Activated CD8-positive, alpha-beta memory T cell treated with anti-CD3 and anti-CD28 coated beads, Interleukin-2, amount 50 U/mL, for 1 hour (primary cell): ENCODE results near the gene ANO6.
"Not testable (repeated sequence)": the region's sequence is repeated elsewhere in the genome, so short reads cannot be mapped to it uniquely, and the experiment has no call there.

Source experiments
- DNase-seq: peaks from one replicate; pipeline ENCODE4 v3.0.0-alpha.2; 2020; ENCODE audit errors: extremely low read depth

The ANO6 gene, protein sequence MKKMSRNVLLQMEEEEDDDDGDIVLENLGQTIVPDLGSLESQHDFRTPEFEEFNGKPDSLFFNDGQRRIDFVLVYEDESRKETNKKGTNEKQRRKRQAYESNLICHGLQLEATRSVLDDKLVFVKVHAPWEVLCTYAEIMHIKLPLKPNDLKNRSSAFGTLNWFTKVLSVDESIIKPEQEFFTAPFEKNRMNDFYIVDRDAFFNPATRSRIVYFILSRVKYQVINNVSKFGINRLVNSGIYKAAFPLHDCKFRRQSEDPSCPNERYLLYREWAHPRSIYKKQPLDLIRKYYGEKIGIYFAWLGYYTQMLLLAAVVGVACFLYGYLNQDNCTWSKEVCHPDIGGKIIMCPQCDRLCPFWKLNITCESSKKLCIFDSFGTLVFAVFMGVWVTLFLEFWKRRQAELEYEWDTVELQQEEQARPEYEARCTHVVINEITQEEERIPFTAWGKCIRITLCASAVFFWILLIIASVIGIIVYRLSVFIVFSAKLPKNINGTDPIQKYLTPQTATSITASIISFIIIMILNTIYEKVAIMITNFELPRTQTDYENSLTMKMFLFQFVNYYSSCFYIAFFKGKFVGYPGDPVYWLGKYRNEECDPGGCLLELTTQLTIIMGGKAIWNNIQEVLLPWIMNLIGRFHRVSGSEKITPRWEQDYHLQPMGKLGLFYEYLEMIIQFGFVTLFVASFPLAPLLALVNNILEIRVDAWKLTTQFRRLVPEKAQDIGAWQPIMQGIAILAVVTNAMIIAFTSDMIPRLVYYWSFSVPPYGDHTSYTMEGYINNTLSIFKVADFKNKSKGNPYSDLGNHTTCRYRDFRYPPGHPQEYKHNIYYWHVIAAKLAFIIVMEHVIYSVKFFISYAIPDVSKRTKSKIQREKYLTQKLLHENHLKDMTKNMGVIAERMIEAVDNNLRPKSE

DNA sequence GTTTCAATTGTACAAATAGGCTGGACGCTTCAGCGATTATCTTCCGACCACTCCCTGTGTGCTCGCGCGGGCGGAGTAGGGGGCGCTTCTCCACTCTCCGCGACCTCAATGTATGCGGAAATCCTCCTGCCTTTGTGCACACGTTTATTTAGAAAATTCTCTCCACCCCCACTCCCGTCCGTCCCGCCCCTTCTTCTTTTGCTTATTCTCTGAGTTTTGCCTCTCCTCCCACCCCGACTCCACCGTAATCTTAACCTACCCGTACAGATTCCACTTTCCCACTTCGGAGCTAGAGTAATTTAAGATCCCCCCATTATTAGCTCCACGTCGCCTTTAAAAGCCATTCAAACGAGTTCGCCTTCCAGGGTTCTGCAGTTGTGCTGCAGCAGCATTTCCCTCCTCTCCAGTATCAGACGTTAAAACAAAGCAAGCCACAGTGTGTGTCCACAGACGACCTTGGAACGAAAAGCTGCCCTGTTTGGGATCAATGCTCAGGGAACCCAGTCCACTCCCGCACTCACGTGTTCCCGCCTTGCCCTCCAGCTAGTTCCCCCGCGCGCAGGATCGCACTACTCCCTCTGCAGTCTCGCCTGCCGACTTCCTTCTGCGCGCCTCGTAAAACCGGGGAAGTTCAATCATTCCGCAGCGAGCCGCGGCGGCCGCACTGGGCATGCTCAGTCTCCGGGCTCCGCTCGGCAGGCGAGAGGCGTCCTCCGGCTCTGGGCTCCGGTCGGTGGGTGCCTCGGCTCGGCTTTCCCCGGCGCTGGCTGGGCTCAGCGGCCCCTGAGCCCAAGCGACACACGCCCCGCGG is at the start of gene ANO6:
Gene ANO6, plus strand, starts transcription at position 677 of the 811 bp plus-strand sequence. CDS start 227 bp downstream, outside the sequence.
- DNase-seq, result peak; percentile 29

DNA sequence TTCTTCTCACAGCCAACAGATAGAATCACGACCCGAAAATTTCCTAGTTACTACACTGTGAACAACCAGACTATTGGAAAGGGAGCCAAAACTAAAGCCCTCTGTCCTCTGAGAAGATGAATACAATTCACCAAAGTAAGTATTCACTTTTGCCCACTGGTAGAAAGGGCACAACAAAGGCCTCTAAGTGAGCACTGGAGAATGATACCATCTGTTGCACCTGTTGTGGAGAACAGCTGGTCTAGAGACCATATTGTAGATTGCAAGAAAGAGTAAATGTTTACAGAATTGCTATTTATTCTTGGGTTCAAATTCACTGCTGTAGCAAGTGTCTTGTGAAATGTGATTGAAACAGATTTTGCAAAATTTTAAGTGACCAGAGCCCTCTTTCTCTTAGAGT is 46.9 kb upstream of the ANO6 start:
- DNase-seq, result no peak

DNA sequence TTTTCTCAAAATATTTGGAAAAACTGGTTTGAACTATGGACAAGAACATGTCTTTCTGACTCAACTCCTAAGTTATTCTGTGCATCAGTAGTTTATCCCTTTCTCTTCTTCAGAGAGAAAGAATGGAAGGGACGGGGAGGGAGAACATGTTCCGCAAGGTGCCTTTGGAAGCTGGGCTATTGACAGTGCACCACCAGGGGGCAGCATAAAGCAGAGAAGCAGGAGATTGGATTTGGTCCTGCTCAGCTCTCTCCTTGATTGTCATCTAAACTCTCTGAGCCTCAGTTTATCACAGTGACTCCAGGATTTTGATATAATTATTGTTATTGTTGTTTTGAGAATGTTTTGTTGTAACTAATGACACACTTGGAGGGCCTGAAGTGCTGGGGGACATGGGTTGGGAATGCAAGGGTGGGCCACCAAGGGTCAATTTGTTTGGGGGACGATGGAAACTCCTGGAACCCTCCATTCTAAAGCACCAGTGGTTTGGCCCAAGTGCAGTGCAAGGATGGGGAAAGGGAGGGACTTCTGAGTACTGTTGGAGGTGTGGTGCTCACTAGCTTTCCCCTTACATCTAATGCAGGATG is 45.3 kb upstream of the ANO6 start:
- peak; percentile 45 for DNase-seq

DNA sequence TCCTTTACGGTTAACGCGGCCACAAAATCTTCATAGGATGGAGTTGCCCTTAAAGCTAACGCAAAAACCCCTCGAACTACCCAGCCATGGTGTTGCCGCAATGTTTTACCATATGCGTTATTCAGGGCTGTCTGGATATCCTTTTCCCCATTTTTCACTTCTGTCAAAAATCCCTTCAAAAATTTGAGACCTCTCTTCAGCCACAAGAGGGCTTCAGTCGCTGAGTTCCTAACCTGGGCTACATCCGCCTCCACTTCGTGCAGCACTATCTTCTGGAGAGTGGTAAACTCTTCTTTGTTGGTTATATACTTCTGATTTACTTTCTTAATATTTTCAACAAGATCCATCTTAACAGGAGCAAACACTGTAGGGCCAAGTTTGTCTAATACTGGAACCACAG is 42.6 kb upstream of the ANO6 start:
- DNase-seq, result not testable (repeated sequence)

DNA sequence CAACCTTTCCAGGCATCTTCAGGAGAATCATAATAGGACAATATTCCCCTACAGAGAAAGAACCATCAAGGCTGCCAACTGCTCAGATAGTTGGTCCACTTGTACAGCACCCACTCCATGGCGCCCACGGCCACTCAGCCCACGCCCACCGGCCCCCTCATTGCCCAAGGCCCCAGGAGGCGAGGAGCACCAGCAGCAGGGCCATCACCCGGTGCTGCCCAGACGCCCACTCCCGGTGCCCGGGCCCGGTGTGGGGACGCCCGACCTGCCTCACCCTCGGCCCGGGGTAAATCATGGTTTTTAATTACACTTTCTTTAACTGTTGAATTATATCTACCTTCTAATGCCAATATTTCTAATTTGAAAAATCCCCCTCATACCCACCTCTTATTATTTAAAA is 41.3 kb upstream of the ANO6 start:
- no peak for DNase-seq

DNA sequence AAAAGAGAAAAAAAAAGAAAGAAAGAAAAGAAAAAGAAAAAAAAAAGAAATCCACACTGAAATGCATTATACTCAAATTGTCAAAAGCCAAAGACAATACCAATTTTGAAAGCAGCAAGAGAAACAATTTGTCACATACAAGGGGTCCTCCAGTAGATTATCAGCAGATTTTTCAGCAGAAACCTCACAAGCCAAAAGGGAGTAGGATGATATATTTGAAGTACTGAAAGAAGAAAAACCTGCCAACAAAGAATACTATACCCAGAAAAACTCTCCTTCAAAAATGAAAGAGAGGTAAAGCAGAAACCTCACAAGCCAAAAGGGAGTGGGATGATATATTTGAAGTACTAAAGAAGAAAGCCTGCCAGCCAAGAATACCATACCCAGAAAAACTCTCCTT is 37.1 kb upstream of the ANO6 start:
- DNase-seq, result no peak

DNA sequence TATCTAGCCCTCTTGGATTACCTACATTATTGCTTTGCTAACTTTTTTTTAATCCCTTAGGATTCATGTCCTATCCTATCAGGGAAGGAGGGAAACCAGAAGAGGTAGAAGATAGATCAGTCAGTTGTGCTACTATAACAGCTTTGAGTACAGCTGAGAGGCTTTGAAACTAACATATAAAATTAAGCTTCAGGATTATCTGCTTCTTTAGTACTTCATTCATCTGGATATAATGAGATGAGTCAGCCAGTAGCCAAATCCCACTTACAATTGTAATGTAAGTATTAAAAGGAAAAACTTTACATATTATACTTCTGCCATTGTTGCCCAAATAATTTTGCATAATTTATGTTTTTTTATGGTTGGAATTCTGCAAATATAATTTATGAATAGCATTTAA is 33.4 kb upstream of the ANO6 start:
- no peak for DNase-seq

DNA sequence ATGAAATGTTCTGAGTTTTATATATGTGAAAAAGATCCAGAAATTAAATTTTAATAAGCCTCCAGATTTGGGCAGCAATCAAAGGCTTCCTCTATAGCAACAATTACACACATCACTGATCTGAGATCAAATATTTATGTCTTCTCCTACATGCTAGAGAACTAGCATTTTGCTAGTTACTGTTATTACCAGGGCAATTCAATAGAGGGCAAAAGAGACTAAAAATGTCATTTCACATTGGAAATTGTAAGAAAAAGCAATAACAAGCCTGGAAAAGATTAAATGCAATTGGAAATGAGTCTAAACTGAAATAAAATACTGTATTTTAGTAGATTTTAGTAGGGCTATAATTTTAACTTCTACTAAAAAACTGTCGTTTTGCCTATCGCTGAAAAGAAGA is 32.6 kb upstream of the ANO6 start:
- DNase-seq, result no peak

DNA sequence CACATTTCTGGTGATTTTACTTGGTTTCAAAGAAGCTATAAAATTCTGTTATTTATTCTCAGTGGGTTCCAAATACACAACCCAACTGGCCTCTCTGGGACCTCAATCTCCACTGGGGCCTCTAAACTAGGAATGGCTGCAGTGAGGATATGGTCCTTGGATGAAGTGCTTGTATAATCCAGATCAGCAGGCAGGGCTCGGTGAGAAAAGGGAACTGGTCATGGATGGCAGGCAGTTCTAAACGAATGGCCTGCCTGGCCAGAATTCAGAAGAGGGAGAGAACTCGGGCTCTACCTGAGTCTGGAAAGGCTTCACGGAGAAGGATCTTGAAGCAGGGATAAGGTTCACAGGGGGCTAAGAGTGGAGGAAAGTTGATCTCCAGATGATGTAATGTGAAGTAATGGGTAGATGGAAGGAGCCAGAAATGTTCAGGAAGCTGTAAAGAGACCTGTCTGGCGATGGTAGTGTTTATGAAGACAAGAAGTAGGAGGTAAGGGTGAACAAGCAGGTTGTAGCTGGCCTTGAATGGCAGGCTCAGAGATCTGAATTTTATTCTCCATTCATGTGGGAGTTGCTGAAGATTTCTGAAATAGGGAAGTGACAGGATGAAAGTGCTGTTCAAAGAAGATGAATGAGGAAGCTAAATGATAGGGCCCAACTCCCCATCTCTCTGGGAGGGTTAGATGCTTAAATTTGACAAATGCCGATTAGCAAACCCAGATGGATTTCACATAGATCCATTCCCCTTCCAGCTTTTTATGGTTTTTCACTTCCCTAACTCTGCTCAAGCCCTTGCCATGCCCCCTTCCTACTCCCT is 31.5 kb upstream of the ANO6 start:
- no peak for DNase-seq

DNA sequence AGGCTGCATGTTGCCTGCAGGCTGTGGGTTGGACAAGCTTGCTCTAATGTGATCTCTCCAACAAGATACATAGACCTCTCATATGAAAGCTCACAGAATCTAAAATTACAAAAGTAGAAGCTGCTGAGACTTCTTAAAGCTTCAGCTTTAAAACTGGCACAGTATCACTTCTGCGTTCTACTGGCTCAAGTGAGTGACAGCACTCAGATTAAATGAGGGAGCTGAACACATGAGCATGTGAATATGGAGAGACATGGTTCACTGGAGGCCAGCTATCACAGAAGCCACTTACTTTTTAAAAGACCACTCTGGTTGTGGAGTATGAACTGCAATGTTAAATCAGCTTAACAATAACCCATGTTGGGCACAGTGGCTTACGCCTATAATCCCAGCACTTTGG is 29.1 kb upstream of the ANO6 start:
- no peak for DNase-seq

DNA sequence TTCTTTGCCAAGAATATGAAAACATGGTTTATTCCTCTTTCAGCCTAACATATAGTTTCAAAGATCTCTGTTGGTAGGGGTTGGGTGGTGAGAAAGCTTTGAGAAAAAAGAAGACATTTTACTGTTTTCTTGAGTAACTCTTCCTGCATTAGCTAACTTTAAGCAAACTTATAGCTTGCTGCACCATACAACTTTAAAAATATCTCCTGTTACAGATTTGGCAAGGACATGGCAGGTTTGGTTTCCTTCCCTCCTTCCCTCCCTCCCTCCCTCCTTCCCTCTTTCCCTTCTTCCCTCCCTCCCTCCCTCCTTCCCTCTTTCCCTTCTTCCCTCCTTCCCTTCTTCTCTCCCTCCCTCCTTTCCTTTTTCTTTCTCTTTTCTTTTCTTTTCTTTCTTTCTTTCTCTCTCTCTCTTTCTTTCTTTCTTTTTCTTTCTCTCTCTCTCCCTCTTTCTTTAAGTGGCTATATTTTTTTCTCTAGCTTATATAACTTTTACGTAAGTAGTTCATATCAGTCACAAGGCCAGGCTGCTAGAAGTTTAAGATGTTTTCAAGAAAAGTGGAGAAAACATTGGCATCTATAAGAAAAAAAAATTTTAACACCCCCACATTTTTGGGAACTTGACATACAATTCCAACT is 26.0 kb upstream of the ANO6 start:
- no peak for DNase-seq

DNA sequence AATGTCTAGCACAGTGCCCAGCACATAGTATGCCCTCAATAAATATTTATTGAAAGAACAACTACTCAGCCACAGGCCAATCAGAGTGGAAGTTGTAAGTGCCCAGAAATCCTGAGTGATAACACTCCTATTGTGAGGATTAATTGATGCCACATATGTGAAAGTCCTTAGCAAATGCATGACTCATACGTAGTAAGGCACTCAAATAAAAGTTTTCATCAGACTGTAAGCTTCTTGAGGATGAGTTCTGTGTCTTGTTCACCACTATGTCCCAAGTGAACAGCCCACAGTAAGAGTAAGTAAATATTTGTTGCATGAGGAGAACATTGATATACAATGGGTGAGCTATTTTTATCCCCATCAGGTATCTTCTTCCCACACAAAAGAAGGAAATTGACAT is 24.7 kb upstream of the ANO6 start:
- no peak for DNase-seq

DNA sequence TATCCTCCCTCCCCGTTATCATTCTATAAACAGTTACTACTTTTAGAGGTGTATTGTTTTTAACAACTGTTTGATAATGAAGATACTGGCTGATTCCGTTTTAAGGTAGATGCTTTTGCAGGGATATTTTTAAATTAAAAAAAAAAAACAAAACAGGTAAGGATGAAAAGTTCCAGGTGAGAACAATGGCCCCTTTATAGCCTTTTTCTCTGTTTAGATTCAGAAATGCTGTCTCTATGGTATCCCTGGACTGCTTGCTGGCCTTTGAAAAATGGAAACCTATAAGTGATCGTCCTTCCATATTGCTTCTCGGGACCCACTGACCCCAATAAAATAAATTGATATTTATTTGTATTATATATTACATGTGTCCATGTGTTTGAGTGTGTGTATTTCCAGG is 23.2 kb upstream of the ANO6 start:
- DNase-seq, result no peak

DNA sequence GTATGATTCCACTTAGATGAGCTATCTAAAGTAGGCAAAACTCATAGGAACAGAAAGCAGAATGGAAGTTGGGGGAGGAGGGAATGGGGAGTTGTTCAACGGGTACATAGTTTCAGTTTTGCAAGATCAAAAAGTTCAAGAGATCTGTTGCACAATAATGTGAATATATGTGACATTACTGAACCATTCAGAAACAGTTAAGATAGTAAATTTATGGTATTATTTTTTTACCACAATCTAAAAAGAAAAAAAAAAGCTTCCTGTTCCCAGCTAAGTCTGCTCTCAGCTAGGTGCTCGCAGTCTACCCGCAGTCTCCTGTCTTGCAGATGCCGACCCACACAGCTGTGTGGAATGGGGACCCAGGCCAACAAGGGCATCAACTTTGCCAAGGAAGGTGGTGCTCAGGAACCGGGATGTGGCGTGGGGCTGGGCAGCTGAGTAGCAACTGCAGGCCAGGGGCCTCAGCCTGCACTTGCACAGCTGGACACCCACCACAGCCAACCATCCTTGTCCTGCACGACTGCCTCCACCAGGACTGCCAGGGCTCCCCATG is 15.3 kb upstream of the ANO6 start:
- DNase-seq, result no peak

DNA sequence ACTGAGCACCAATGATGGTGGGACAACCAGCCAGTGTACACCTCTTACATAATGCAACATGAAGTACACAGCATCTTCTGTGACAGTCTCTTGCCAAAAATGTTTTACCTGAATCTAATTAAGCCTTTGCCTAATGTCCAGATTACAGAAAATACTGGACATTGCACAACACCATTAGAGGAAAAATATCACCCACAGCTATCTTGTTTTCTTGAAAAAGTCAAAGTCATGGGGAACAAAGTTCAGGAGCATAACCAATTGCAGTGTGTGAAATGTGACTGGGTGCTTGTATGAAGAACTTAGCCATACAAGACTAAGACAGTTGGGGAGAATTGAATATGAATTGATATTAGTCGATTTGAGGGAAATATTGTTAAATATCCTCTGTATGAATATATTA is 12.1 kb upstream of the ANO6 start:
- DNase-seq, result no peak

DNA sequence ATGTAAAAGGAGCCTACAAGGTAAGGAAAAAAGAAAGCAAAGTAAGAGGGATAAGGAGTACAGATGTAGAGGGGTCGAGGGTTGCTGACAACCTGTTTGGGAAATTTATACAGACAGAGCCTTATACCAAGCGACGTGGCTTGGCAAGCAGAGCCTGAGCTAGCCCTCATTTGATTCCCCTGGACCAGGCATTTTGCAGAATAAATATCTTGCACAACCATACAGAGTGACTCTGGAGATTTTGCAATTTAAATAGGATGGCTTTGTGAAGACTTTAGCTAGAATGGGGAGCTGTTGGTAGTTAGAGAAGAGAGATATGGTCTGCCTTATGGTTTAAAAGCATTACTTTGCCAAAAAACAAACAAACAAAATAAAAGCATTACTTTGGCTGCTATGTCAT is 11.1 kb upstream of the ANO6 start:
- no peak for DNase-seq

DNA sequence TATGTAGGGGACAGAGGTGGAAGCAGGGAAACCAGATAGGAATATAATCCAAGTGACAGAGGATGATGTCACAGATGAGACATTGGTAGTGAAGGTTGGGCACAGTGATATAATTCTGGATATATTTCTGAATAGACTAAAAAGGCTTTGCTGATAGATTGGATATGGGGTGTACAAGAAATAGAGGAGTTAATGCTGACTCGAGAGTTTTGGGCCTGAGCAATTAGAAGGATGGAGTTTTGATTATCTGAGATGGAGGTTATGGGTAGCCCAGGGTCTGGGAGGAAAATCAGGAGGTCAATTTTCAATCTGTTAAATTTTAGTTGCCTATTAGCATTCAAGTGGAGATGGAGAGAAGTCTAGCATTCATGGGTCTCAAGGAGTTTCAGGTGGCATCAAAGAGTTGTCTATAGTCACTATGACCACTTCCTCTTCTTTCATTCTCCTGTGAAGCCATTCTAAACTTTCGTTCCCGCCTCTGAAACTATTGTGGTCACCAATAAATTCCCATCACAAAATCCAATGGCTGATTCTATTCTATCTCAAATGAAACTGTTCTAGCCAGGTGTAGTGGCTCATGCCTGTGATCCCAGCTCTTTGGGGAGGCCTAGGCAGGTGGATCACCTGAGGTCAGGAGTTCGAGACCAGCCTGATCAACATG is 10.6 kb upstream of the ANO6 start:
- DNase-seq, result no peak

DNA sequence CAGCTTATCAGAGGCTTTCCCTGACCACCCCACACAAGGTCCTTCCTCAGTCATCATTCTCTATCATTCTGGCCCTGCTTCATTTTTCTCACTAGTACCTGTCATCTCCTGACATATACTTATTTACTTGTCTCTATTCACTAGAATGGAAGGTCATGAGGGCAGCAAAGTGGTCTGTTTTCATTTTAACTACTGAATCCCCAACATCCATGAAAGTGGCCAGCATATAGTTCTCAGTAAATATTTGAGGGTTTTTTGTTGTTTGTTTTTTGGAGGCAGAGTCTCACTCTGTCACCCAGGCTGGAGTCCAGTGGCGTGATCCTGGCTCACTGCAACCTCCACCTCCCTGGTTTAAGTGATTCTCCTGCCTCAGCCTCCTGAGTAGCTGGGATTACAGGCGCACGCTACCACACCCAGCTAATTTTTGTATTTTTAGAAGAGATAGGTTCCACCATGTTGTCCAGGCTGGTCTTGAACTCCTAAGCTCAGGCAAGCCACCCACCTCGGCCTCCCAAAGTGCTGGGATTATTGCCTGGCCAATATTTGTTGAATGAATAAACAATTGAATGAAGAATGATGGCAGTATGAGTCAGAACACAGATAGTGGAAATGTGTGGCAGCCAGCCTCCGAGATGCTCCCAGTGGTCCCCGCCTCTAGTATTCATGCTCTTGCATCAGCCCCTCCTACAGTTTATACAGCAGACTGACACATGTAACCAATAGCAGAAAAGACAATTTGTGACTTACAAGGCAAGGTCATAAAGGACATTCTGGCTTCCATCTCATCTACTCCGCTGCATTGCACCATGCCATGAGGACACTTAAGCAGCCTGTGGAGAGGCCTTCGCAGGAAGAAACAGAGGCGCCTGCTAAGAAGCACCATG is 7.0 kb upstream of the ANO6 start:
- no peak for DNase-seq

DNA sequence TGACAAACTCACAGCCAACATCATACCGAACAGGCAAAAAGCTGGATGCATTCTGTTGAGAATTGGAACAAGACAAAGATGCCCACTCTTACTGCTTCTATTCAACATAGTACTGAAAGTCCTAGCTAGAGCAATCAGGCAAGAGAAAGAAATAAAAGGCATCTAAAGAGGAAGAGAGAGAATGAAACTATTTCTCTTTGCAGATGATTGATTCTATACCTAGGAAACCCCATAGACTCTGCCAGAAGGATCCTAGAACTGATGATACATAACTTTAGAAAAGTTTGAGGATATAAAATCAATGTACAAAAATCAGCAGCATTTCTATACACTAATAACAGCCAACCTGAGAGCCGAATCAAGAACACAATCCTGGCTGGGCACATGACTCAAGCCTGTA is 6.1 kb upstream of the ANO6 start:
- DNase-seq, result no peak
